G401 (cell line): ENCODE measurements around the gene INSL3. TPM values are rescaled to one million over a fixed set of nuclear protein-coding genes. Genes with fewer than 3 reads are reported as not detected.

Experiments used
- DNase-seq: peaks from one replicate; pipeline ENCODE4 v3.0.0-alpha.2; 2015; ENCODE audit warnings: low spot score
- in situ Hi-C: cut with HindIII; loops from 2 replicates; pipeline ENCODE4 v1.10.0; 2016; ENCODE audit warnings: low sequenced_read_pairs, mixed read lengths
- total RNA-seq: library from RNA; depleted of rRNA; stranded (reverse); fragments of >200 nt; shearing (Covaris generic); gene quantifications from 2 replicates; pipeline ENCODE4 v1.2.3, GENCODE V29; 2014; rRNA removed

INSL3 gene
- total RNA-seq, 1 experiment from 2014 or later, result not detected

- in situ Hi-C loops, result no loop called here
- peak; percentile 55 for DNase-seq
These were observed 54.7 kb downstream of the INSL3 start for GRCh38 chr19:17766543-17767131.

Other genes with a start within 250 kb of the INSL3 start
- gene UNC13A, start 133.2 kb downstream of the INSL3 start, total RNA-seq, result 7.0 and 11.4 TPM in 2 replicates
- gene MAP1S, start 102.0 kb downstream of the INSL3 start, total RNA-seq, result 41.7 and 48.4 TPM in 2 replicates
- 4.9 and 9.3 TPM in 2 replicates for gene FCHO1, start 70.0 kb downstream of the INSL3 start, total RNA-seq
- not detected in 2 replicates for gene B3GNT3, start 26.4 kb downstream of the INSL3 start, total RNA-seq
- 3.2 and 4.6 TPM in 2 replicates for gene JAK3, start 26.5 kb upstream of the INSL3 start, total RNA-seq
- gene RPL18A, start 38.4 kb upstream of the INSL3 start, total RNA-seq, result 1,064 and 1,396 TPM in 2 replicates
- gene SLC5A5, start 50.4 kb upstream of the INSL3 start, total RNA-seq, result 3.2 and 6.5 TPM in 2 replicates
- 181 and 230 TPM in 2 replicates for gene CCDC124, start 111.5 kb upstream of the INSL3 start, total RNA-seq
- gene KCNN1, start 145.6 kb upstream of the INSL3 start, total RNA-seq, result 13.2 and 16.0 TPM in 2 replicates
- gene ARRDC2, start 186.7 kb upstream of the INSL3 start, total RNA-seq, result 19.1 and 26.0 TPM in 2 replicates